Ascending aorta (tissue), 2 donors: Measurements from ENCODE around the gene HINT3. TPM values are rescaled to one million over a fixed set of nuclear protein-coding genes. Genes with fewer than 3 reads are reported as not detected.
"Not testable (repeated sequence)": the region's sequence is repeated elsewhere in the genome, so short reads cannot be mapped to it uniquely, and the experiment has no call there.

Source experiments
- DNase-seq, 2 donors: peaks; one replicate each; pipeline ENCODE4 v3.0.0-alpha.2; 2019; ENCODE audit warnings: low spot score in 2 of 2
- H3K27ac ChIP-seq, 2 donors: fragments of 200-600 bp; sonication (generic); one replicate each; pipeline ENCODE4 v1.5.1; 2016 to 2017; ENCODE audit warnings: mild to moderate bottlenecking in 1 of 2
- H3K27me3 ChIP-seq: fragments of 200-600 bp; sonication (generic); one replicate; pipeline ENCODE4 v1.5.1; 2017
- H3K36me3 ChIP-seq, 2 donors: fragments of 200-600 bp; sonication (generic); one replicate each; pipeline ENCODE4 v1.5.1; 2016
- H3K4me1 ChIP-seq, 2 donors: fragments of 200-600 bp; sonication (generic); one replicate each; pipeline ENCODE4 v1.5.1; 2016 to 2017; ENCODE audit warnings: mild to moderate bottlenecking in 1 of 2
- H3K4me3 ChIP-seq, 2 donors: fragments of 200-600 bp; sonication (generic); one replicate each; pipeline ENCODE4 v1.5.1; 2016 to 2017; ENCODE audit warnings: mild to moderate bottlenecking in 1 of 2
- H3K9me3 ChIP-seq, 2 donors: fragments of 200-600 bp; sonication (generic); one replicate each; pipeline ENCODE4 v1.5.1; 2016
- CTCF ChIP-seq, 3 experiments: fragments of 200-600 bp in 2 of 3; fragments of 450-650 bp in 1 of 3; sonication (generic) in 2 of 3; IDR thresholded peaks; one replicate each; pipeline ENCODE4 v1.5.1; 2016 to 2019; ENCODE audit warnings: antibody characterized with exemption in 3 of 3, mild to moderate bottlenecking in 1 of 3, moderate library complexity in 1 of 3
- intact Hi-C: fragments of 100-400 bp; cut with DNase I; formaldehyde crosslinking; loops from one replicate; pipeline ENCODE4 v1.15.1; 2023
- total RNA-seq: library from RNA; depleted of rRNA; stranded (reverse); fragments of >200 nt; gene quantifications from one replicate; pipeline ENCODE4 v1.1.0, GENCODE V29; 2016

HINT3 gene
- total RNA-seq, 1 donor from 2014 or later = 5.2 TPM

GRCh38 chr6:126015863-126016262, 59.3 kb downstream of the HINT3 start:
- Histone ChIP-seq H3K27ac (no peak overlapping the region), H3K27me3 (no peaks in the 10 kb centered on the region), H3K4me1 (no peaks in the 10 kb centered on the region), H3K9me3 (no peaks in the 10 kb centered on the region), H3K4me3 (no peak overlapping the region), H3K36me3 (peaks cover 25 to 65% of the 10 kb centered on the region in 2 donors)
- no peak for DNase-seq
- no peak for TF ChIP-seq CTCF (IDR thresholded peaks at IDR 0.05)
- intact Hi-C loops = no loop called here

- Histone ChIP-seq H3K9me3 (no peaks in the 10 kb centered on the region), H3K36me3 (peaks cover 27 to 65% of the 10 kb centered on the region in 2 donors), H3K27me3 (no peaks in the 10 kb centered on the region), H3K27ac (no peak overlapping the region), H3K4me1 (no peaks in the 10 kb centered on the region), H3K4me3 (no peak overlapping the region)
- intact Hi-C loops = no loop called here
- no peak for TF ChIP-seq CTCF (IDR thresholded peaks at IDR 0.05)
- no peak for DNase-seq
Measured at GRCh38 chr6:126016591-126016990, 60.0 kb downstream of the HINT3 start.

- intact Hi-C loops = no loop called here
- H3K9me3 ChIP-seq = no peaks in the 10 kb centered on the region
- H3K4me3 ChIP-seq = no peak overlapping the region
- H3K36me3 ChIP-seq = peaks cover 36 to 57% of the 10 kb centered on the region in 2 donors
- no peak overlapping the region for H3K27ac ChIP-seq
- DNase-seq = no peak
- no peak for TF ChIP-seq CTCF (IDR thresholded peaks at IDR 0.05)
- H3K27me3 ChIP-seq = no peaks in the 10 kb centered on the region
- no peaks in the 10 kb centered on the region for H3K4me1 ChIP-seq
Measured at GRCh38 chr6:126017668-126018067, 61.1 kb downstream of the HINT3 start.

- H3K27me3 ChIP-seq = no peaks in the 10 kb centered on the region
- DNase-seq = no peak
- H3K4me1 ChIP-seq = no peaks in the 10 kb centered on the region
- intact Hi-C loops = no loop called here
- TF ChIP-seq CTCF (IDR thresholded peaks at IDR 0.05) = no peak
- H3K27ac ChIP-seq = no peak overlapping the region
- no peak overlapping the region for H3K4me3 ChIP-seq
- H3K9me3 ChIP-seq = no peaks in the 10 kb centered on the region
- H3K36me3 ChIP-seq = peaks cover 18 to 53% of the 10 kb centered on the region in 2 donors
Measured at GRCh38 chr6:126020305-126021050, 63.9 kb downstream of the HINT3 start.

GRCh38 chr6:126023474-126023873, 66.9 kb downstream of the HINT3 start:
- H3K27me3 ChIP-seq, intact Hi-C loops, H3K9me3 ChIP-seq, H3K27ac ChIP-seq, H3K4me1 ChIP-seq, DNase-seq, H3K4me3 ChIP-seq: not testable (repeated sequence)
- H3K36me3 ChIP-seq = peaks cover 22 to 63% of the 10 kb centered on the region in 2 donors

- H3K4me1 ChIP-seq = no peaks in the 10 kb centered on the region
- no peaks in the 10 kb centered on the region for H3K9me3 ChIP-seq
- intact Hi-C loops = no loop called here
- H3K36me3 ChIP-seq = peaks cover 19 to 39% of the 10 kb centered on the region in 2 donors
- no peak overlapping the region for H3K27ac ChIP-seq
- H3K27me3 ChIP-seq = no peaks in the 10 kb centered on the region
- no peak for DNase-seq
- H3K4me3 ChIP-seq = no peak overlapping the region
- TF ChIP-seq CTCF (IDR thresholded peaks at IDR 0.05) = no peak
Measured at GRCh38 chr6:126026001-126026400, 69.4 kb downstream of the HINT3 start.
